Measurements from ENCODE around the gene OR2L5. TPM values are rescaled to one million over a fixed set of nuclear protein-coding genes. Genes with fewer than 3 reads are reported as not detected.

Gene OR2L5
- total and polyA plus RNA-seq, 2 donors (not counting 3 experiments of a cell fraction or from before 2014, with no cell fraction given): not detected

GRCh38 chr1:248015803-248016202, 2.3 kb downstream of the OR2L5 start:
- no peaks in the 10 kb centered on the region for H3K9me1 ChIP-seq (replicated peaks; ENCODE audit: control insufficient read depth, extremely low read depth, insufficient read depth, low read length)
- no peaks in the 10 kb centered on the region for H4K20me1 ChIP-seq (replicated peaks; ENCODE audit: control insufficient read depth, extremely low read depth, insufficient read depth, low read length)
- DNase-seq (ENCODE audit: low read depth, low spot score) (no peak), FAIRE-seq (no peak)
- TF ChIP-seq, protein P1, sequence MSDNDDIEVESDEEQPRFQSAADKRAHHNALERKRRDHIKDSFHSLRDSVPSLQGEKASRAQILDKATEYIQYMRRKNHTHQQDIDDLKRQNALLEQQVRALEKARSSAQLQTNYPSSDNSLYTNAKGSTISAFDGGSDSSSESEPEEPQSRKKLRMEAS (IDR thresholded peaks at IDR 0.05; ENCODE audit: insufficient read depth, insufficient read length): no peak
- TF ChIP-seq POLR2A (IDR thresholded peaks at IDR 0.05; ENCODE audit: low read depth, low read length): no peak
- no peak for TF ChIP-seq MYC (IDR thresholded peaks at IDR 0.05; ENCODE audit: low read depth, low read length)
- no peak for TF ChIP-seq CTCF (IDR thresholded peaks at IDR 0.05; ENCODE audit: extremely low read depth in 1 of 2, insufficient read depth in 1 of 2, low read depth in 1 of 2, low read length in 2 of 2)
- no peak for TF ChIP-seq GATA2 (IDR thresholded peaks at IDR 0.05; ENCODE audit: insufficient read depth, insufficient read length, low read depth, low read length)
- TF ChIP-seq EZH2 (IDR thresholded peaks at IDR 0.05; ENCODE audit: borderline replicate concordance, low read depth, low read length, severe bottlenecking): no peak
- no peak for TF ChIP-seq FOS (IDR thresholded peaks at IDR 0.05; ENCODE audit: borderline replicate concordance, insufficient read depth, low read length)
- no peak for TF ChIP-seq POLR2AphosphoS5 (IDR thresholded peaks at IDR 0.05; ENCODE audit: insufficient read depth, low read depth, low read length)
- no peak for TF ChIP-seq JUN (IDR thresholded peaks at IDR 0.05; ENCODE audit: borderline replicate concordance, insufficient read depth, insufficient read length, low read depth)
- no peak overlapping the region for H3K9ac ChIP-seq (replicated peaks; ENCODE audit: extremely low read depth, insufficient read depth, low read length)
- ChIA-PET CTCF (no interaction called here), POLR2A (no interaction called here)
- dilution Hi-C loops (cut with MboI; ENCODE audit: extremely low pct_ligation_motif_present, low sequenced_read_pairs) (no loop called here), intact Hi-C loops (cut with micrococcal nuclease) (no loop called here)
- no TSS peak for BruUV-seq (replicated peaks)
- no peaks in the 10 kb centered on the region for H3K79me2 ChIP-seq (ENCODE audit: control insufficient read depth, insufficient read depth, low read length)
- peaks cover 2% of the 10 kb centered on the region for H3K9me3 ChIP-seq (replicated peaks; ENCODE audit: control insufficient read depth, insufficient read depth, low read length)
- H3K4me3 ChIP-seq (replicated peaks in 1 of 3; ENCODE audit: insufficient read depth in 1 of 3, low read depth in 1 of 3, low read length in 3 of 3): no peak overlapping the region
- no peak overlapping the region for H3K27ac ChIP-seq (ENCODE audit: insufficient read depth, low read depth, low read length)
- no peaks in the 10 kb centered on the region for H3K36me3 ChIP-seq (ENCODE audit: control insufficient read depth in 2 of 2, extremely low read depth in 1 of 2, insufficient read depth in 2 of 2, low read length in 2 of 2)
- no peak overlapping the region for H3K4me2 ChIP-seq (ENCODE audit: insufficient read depth, low read length)
- no peak overlapping the region for H2AFZ ChIP-seq (ENCODE audit: low read depth, low read length)
- no peaks in the 10 kb centered on the region for H3K4me1 ChIP-seq (ENCODE audit: control insufficient read depth, extremely low read depth, insufficient read depth, low read length)
- no peaks in the 10 kb centered on the region for H3K27me3 ChIP-seq (ENCODE audit: control insufficient read depth in 2 of 2, insufficient read depth in 2 of 2, low read length in 2 of 2)
